AG09319 (cell line): ENCODE results near the gene C1orf53.

Source experiments
- DNase-seq: peaks from one replicate; pipeline ENCODE4 v3.0.0-alpha.2; 2010; ENCODE audit warnings: low read depth; ENCODE audit errors: extremely low read depth
- TF ChIP-seq, protein P1 (sequence below): IDR thresholded peaks from 2 replicates; pipeline ENCODE4 v1.5.1; 2011; ENCODE audit warnings: low read depth, mild to moderate bottlenecking, inconsistent platforms, low read length, moderate library complexity

Gene C1orf53

DNA sequence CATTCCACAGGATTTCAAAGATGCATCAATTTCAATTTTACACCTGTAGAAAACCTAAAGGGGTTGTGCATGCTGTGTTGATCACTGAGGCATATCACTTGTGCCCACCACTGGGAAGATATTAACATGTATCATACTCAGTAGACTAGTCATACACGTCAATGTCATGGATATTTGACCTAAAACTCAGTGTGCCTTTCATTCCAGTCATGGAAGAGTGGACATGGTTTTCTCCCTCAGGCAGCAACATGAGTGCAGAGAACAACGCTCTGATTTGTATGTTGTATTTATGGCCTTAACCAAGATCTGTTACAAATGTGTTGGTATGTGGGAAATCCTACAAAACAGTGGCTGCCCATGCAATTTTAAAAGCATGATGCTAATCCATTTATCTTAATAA is 6.1 kb upstream of the C1orf53 start:
- TF ChIP-seq, protein P1, sequence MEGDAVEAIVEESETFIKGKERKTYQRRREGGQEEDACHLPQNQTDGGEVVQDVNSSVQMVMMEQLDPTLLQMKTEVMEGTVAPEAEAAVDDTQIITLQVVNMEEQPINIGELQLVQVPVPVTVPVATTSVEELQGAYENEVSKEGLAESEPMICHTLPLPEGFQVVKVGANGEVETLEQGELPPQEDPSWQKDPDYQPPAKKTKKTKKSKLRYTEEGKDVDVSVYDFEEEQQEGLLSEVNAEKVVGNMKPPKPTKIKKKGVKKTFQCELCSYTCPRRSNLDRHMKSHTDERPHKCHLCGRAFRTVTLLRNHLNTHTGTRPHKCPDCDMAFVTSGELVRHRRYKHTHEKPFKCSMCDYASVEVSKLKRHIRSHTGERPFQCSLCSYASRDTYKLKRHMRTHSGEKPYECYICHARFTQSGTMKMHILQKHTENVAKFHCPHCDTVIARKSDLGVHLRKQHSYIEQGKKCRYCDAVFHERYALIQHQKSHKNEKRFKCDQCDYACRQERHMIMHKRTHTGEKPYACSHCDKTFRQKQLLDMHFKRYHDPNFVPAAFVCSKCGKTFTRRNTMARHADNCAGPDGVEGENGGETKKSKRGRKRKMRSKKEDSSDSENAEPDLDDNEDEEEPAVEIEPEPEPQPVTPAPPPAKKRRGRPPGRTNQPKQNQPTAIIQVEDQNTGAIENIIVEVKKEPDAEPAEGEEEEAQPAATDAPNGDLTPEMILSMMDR = no peak
- no peak for DNase-seq

DNA sequence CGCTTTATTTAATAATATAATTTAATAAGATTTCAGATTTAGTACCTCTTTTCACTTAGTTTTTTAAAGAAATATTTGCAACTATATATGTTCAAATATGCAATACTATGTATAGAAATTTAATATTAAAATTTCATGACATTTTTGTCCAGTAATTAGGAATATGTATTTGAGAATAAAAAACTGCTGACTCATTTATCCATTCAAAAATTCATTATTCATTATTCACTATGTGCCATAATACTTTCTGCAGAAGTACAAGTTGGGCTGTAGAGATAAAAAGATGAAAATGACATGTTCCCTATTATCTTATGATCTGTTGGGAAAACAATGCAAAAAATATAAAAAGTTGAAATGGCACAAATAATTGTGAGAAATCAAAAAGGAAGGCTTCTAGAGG is 3.4 kb upstream of the C1orf53 start:
- TF ChIP-seq, protein P1 = no peak
- DNase-seq = no peak

DNA sequence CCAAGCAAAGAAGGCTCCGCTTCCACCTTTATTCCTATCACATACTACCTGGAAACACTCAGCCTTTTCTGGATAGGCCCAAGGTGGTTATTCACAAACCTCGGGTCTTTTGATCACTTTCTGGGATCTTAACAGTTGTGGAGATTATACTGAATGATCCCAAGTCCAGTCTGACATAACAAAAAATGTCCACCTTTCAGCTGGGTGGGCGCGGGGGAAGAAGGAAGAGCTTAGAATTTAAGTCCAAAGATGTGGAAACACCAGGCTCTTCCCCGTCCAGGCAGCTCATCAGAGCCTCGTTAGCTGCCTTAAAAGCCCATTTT is 338 bp upstream of the C1orf53 start:
- TF ChIP-seq, protein P1 = no peak
- DNase-seq = no peak

- DNase-seq = no peak
- TF ChIP-seq, protein P1 = no peak
Observed at GRCh38 chr1:197903196-197903514, 725 bp downstream of the C1orf53 start.

DNA sequence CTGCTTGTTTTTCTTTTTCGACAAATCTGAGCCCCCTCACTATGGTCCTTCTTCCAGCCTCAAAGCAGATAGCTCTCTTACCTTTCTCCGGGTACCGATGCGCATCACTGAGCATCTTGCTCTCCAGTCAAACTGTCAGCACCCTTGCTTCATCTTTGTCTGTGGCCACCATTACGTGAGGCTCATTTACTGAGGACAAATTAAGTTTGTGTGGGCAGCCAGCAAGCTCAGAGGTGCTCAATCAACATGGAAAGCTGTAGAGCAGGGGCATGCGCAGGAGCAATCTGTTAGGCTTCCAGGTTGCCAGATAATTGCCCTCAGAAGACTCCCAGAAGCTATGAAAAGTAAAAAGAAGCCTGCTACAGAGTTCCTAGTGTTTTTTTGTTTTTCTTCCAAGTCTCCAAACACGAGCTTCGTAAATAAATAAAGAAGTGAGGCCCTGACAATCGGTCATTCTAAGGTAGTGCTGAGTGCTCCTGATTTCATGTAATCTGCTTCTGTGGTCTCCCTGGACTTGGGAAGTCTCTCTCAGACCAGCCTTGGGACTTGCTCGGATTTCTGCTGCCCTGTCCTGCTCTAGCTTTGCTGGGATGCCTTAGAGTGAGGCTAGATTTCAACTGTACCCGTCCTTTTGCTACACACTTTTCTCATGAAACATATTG is 1.8 kb downstream of the C1orf53 start:
- TF ChIP-seq, protein P1 = no peak
- no peak for DNase-seq

DNA sequence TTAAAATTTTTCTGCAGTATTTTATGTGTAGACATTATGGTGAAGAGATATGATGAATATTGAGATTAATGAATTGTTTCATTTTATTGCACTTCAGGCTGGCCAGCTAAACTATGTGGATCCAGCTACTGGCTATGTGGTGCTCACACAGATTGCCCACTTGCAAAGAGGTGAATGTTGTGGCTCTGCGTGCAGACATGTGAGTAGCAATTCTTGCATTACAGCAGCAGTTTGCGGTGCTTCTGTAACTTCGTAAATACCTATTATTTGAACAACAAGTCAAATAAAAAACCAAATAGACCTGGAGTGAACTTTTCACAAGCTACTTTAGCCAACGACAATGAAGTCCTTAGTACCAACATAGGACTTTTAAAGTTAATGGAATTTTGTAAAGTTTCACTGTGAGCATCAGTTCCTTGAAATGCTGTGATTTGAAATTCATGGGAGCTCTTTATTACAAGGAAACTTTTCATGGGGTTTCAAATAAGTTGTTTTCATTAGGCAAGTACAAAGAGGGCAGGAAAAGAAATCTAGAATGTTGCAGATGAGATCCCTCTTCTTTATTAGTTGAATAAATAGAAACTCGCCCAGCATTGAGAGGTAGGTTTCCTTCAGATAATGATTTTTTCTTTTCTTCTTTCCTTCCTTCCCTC is 3.4 kb downstream of the C1orf53 start:
- no peak for DNase-seq
- TF ChIP-seq, protein P1 = no peak

- TF ChIP-seq, protein P1 = no peak
Observed at GRCh38 chr1:197907846-197908616, 5.6 kb downstream of the C1orf53 start.

More at GRCh38 chr1:197907846-197908616, 5.6 kb downstream of the C1orf53 start:
- DNase-seq = no peak
